ENCODE data around the gene COL26A1.
A peak's percentile ranks its signal among the peaks of the same experiment; 100 is the strongest.

Gene COL26A1

DNA sequence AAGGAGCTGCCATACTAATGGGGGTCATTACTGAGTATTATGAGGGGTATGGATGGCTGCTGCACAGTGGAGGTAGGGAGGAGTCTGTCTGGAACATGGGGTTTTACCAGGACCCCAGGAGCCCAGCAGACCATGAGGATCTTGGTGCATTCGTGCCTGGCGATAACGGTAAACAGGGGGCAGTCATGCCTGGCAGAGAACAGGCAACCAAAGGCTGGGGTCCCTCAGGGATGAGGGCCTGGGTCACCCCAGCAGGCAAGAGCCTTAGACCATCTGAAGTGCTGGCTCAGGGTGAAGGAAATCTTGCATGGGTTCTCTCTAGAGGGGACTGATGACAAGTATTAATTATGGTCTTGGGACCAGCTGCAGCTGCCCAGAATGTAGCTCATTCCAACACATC is 220.3 kb downstream of the COL26A1 start:
- DNase-seq: no peak

DNA sequence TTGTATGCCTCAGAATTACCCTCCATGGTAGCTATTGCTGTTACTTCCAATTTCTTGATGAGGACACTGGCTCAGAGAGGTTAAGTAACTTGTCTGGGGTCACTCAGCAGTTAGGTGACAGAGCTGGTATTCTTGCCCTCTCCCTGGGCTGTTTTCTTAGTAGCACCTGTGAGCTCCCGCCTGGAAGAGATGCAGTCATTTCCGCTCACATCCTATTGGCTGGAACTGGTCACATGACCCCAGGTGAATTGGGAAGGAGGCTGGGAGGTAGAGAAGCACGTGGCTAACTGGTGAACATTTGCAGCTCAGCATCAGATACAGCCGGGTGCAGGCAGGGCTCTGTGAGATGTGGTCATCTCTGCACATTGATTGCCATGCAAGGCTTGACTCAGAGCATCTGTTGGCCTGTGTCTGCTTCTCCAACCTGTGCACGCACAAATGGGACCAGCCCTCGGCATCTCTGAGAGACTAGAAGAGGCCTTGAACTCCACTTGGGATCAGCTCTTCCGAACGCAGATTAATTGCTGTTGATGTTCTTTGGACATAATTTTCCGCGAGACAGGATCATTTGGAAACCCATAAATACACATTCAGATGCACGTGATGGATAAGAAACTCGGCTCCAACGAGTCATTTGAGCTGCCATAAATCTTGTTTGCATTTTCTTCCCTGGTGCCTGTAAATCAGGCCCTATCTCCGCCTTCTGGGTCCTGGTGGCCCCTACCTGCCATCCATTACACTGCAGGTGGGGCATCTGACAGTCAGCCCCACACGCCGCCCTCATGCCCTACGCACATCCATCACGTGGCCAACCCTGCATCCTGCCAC is 223.6 kb downstream of the COL26A1 start:
- no peak for DNase-seq

DNA sequence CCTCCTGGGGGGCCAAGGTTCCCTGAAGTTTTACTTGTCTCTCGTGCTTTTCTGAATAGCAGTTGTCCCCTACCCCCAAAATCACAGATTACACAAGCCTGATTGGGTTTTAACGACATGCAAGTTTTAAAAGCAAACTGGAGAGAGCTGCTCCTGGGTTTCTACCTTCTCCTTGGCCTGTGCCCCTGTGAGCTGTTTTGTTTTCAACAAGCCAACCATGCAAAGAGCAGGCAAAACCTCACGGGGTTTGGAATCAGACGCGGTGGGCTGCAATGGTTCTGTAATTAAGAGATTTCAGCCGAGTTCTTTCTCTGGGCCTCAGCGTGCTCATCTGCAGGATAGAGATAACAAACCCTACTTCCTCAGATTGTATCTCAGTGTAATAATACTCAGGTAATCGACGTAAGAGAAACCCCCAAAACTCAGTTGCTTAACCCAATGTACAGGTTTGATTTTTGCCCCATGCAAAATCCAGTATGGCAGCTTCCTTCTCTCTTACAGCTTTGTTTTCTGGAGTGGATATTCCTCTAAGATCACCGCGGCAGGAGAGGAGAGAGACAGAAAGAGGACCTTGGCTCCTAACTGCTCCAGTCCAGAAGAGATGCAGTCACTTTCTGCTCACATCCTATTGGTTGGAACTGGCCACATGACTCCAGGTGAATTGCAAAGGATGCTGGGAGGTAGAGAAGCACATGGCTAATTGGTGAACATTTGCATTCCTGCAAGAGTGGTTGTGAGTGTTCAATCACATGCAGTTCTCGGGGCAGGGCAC is 224.4 kb downstream of the COL26A1 start:
- DNase-seq: no peak

DNA sequence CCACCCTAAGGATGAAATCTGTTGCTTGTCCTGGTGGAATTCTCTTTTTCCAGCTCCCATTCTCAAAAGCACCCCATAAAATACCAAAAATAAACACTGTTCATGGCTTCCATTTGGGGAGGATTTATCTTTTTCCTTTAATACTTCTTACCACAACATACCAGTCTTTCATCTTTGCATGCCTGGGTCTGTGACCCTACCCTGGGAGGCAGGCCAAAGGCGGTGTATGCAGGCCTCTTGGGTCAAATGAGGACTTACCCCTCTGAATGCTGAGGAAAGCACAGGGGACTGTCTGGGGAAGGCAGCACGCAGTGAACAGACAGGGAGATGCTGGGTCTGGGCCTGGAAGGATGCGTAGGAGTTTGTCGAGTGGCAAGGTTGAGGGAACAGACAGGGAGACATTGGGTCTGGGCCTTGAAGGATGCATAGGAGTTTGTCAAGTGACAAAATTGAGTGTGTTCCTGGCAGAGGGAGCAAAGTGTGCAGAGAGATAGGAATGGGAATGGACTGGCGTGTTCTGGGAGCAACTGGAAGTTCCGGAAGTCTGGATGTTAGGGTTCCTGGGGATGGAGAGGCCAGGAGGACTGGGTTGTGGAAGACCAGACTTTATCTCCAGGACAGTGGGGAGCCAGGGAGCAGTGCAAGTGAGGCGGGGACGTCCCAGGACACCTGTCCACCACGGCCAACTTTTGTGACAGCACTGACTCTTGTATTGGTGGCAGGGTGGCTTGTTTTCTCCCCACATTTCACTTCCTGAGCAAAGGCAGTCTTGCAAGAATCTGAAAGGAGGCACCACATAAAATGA is 225.7 kb downstream of the COL26A1 start:
- no peak for DNase-seq

DNA sequence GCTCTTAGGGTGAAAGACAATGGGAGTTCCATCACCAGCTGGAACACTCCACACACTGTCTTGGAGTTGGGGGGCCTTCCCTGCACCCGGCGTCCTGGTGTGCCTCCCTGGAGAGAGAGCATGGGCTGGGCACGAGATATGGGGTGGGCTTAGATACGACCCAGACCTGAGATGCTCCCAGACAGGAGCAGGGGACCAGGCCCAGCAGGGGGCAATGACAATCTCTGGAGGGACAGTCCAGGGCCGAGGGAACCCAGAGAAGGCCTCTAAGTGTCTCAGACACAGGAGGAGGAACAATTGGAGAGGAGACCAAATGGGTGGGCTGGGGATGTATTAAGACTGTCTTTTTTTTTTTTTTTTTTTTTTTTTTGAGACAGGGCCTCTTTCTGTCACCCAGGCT is 226.4 kb downstream of the COL26A1 start:
- DNase-seq: no peak

DNA sequence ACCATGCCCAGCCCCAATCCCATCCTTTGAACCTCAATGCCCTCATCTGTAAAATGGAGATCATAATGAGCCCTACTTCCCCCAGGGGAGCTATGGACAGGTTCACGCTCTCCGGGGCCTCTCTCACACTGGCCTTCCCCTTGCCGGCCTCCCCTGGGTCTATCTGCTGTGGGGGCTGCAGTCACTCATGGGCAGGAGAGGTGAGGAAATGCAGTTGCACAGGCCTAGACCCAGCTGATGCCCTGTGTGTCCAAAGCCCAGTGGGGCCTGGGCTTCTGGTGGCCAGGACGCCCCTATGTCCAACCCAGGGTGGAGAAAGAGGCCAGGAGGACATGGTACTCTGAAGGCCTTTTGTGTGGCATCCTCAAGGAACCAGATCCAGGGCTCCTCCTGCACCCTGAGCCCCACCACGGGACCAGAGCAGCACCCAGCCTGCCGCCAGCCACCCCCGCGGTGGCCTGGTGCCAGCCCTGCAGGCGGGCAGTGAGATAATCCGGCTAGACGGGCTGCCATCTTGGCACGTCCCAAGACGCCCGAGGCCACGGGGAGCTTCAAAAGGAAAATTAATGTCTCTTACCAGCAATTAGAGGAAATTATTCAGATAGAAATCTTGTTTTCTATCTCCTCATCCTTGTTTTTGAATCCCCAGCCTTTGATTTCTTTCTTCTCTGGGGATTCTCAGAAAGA is 227.4 kb downstream of the COL26A1 start:
- DNase-seq: no peak

DNA sequence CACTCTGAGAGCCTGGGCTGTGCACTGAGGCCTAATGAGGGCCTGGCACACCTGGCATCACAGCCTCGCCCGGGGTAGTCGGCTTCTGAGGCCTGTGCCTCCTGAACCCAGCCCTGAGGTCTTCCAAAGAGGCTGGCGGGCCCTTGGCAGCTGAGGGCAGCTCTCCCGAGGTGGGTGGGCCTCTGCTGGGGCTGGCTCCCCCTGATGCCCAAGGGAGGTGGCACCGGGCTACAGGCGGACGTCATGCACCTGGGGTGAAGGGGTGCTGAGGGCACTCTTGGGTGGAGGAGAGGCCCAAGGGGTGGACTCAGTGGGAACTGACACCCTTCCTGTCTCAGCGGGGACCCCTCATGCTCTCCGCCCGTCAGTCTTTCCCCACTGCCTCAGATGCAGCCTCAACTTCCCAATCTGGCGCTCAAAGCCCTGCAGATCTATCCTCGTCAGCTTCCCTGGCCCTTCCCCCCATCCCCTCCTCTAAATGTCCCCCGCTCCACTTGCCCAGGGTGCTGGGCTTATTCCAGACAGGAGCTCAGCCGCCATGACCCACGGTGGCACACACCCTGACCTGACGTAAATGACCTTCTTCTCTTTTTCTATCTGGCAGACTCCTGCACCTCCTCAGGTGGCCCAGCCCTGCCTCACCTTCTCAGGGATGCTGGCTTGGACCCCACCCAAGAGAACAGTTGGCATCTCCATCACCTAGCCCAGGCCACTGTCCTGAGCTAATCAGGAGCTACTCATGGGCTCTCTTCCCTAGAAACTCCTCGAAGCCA is 228.2 kb downstream of the COL26A1 start:
- no peak for DNase-seq

DNA sequence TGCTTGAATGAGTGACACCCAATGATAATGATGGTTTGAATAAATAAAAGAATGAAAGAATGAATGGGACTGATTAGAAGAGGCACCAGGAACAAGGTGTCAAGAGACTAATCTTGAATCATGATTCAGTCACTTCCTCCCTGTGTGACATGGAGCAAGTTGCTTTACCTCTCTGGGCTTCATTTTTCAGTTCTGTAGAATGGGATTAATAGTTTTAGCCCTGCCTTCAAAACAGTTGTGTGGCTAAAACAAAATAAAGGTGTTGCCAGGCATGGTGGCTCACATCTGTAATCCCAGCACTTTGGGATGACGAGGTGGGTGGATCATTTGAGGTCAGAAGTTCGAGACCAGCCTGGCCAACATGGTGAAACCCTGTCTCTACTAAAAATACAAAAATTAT is 228.8 kb downstream of the COL26A1 start:
- no peak for DNase-seq

DNA sequence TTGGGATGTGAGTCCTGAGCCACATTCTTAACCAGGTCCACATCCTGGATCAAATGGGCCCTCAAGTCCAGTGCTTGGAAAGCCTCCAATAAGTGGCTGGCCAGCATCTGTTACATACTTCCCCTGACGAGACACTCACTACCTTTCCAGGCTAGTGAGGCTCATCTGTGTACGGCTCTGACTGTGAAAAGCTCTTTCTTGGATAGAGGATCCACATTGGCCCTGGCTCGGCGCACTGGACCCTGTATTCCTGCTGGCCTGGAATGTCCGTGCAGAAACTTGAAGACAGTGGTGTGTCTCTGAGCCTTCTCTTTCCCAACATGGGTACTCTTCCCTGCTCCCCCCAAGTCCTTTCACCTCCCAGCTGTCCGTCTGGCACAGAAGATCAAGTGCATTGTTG is 230.9 kb downstream of the COL26A1 start:
- no peak for DNase-seq

DNA sequence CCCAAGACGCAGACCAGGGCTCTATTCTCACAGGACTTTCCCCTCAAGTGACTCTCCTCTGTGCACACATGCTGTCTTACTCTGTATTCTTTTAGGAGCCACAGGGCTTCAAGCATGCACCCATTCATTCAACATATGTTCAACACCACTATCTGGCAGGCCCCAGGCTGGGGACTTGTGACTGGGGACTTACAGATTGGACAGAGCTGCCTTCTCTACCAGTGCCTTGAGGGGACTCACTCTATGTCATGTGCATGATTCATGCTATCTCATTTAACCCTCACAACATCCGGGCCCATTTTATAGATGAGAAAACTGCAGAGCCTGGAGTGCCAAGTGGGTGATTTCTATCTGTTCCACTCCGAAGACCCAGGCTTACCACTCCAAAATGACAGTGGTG is 232.1 kb downstream of the COL26A1 start:
- no peak for DNase-seq

DNA sequence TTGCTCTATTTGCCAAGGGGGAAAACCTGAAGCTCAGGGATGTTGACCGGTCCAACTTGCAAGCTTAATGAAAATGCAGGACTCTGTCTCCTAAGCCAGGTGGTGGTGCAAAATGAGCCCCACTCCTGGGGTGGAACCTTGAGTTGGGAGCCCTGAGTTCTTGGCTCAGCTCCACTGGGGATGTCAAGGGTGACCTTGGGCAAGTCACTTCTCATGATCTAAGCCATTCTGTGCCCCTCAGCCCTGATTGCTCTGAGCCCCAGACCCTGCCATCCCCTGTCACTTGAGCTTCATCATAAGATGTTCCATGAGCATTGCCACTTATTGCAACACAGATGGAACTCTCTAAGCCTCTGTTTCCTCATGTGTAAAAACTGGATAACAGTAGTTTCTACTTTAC is 232.6 kb downstream of the COL26A1 start:
- DNase-seq: no peak

DNA sequence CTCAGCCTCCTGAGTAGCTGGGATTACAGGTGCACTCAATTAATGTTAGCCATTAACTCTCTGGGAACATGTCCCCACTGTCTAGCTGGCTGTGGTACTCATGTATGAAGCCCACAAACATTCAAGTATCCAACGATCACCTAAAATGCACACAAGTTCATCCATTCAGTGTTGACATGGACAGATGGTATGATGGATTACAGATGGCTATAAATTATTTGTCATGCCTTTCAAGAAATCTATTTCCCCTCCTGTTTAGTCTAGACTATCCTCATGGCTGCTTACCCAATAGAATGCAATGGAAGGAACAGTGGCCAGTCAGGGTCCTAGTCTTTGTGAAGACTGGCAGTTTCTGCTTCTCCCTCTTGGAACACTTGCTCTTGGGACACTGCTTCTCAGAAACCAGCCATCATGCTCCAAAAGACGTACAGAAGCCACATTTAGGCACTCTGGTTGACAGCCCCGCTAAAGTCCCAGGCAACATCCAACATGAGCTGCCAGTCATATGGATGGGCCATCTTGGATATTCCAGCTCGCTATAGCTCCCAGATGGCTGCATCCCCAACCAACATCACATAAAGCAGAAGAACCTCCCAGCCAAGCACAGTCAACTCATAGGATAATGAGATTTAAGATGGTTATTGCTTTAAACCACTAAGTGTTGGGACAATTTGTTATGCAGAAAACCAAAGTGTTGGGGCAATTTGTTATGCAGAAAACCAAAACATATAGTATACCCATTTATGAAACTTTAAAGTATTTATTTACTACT is 233.3 kb downstream of the COL26A1 start:
- no peak for DNase-seq

DNA sequence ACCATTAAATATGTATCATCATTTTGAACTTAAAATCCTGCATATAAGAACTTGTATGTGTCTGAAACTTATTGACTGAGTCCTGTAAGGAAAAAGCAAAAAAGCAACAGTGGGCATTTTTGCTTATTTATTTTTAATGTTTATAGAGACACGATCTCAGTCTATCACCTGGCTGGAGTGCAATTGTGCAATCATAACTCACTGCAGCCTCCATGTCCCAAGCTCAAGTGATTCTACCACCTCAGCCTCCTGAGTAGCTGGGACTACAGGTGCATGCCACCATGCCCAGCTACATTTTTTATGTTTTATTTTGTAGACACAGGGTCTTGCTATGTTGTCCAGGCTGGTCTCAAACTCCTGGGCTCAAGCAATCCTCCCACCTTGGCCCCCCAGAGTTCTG is 234.2 kb downstream of the COL26A1 start:
- no peak for DNase-seq

DNA sequence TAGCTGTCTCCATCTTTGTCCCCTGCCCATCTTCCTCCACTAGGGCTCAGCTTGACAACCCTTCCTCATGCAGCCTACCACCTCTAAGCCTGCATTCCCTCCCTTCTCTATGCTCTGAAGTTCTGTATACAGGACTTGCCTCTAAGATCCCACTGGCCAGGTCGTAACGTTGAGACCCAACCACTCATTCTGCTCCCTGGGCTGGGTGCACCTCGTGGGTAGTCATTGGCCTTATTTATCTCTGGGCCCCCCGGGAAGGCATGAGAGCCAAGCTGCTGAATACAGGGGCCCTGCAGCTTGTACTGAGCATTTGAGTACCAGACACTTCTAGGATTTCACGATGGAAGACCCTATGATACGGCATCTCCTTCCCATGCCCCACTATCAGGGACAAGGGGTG is 235.3 kb downstream of the COL26A1 start:
- no peak for DNase-seq

DNA sequence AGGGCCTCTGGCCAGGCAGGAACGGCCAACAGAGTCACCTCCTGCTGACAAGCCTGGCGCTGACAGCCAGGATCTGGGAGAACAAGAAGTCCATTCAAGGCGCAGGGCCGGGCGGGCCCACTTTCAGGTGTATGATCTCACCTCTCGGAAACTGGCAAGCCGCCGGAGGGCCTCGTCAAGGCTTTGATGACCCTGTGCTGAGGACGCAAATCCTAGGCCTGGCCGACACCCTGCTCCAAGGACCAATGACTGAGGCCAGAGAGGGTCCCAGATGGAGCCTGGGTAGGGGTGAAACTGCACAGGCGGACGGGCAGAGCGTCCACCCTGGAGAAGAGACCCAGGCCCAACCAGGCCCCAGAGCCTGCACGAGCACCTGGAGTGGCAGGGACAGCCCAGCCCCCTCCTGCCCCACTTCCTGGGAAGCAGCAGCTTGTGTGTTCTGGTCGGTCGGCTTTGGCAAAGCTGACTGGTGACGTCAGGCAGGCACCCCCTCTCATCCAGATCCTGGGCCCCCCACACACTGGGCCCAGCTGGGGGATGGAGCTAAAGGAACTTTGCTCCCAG is 235.8 kb downstream of the COL26A1 start:
- no peak for DNase-seq

DNA sequence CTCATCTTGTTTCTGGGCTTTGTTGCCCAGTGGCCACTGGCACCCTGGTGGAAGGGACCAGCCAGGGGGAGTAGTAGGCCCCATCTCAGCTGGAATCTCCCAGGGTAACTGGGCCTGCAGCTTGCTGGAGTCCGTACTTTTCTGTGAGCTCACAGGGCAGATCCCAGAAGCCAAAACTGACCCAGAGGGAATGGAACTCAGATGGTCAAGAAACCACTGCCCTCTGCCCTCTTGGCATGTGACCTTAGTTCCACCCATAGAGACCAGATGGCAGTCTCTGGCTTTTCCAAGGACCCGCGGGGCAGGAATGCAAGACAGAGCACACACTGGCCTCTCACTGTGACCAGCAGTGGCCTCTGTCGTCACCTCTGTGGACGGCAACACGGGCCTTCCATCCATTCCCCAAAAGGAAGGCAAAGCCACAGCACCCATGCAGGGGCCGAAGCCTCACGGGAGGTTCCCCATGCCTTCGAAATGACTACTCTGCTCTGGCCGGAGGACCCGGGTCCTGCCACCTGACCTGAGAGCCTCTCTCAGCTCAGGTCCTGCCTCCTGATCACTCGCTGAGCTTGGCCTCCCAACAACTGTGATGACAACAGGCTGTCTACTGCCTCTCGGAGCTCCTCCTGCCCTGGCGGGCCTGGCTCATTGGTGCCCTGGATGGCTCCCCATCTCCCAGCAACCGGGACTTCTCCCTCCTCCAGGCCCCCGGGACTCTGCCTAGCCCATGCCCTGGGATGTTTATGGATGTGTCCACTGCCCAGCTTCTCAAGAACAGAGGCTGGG is 236.5 kb downstream of the COL26A1 start:
- DNase-seq: no peak

DNA sequence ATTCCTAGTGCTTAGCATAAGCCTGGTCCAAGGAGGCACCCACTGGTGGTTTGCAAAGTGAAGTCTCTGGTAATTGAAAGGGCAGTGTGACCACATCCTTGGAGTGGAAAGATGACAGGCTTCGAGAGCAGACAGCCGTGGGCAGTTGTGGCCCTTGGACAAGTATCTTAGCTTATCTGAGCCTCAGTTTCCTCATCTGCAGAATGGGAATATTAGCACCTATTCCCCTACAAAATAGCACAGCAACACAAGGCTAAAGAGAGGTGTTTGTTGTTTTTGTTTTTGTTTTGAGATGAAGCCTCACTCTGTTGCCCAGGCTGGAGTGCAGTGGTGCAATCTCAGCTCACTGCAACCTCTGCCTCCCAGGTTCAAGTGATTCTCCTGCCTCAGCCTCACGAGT is 237.1 kb downstream of the COL26A1 start:
- DNase-seq: no peak

DNA sequence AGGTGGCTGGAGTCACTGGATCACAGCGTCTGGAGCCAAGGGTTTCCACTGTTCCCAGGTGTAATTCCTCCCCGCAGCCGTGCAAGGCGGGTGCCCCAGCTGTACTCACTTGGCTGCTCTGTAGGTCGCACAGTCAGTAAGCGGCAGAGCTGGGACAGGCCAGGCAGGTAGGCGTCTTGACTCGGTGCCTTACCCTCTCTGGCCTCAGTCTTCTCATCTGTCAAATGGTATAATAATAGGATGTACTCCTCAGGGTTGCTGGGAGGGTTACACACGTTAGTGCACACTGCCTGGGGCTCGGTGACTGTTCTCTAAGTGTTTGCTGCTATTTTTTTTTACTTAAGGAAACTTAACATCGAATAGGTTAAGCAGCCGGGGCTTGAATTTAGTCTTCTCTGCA is 239.4 kb downstream of the COL26A1 start:
- no peak for DNase-seq

DNA sequence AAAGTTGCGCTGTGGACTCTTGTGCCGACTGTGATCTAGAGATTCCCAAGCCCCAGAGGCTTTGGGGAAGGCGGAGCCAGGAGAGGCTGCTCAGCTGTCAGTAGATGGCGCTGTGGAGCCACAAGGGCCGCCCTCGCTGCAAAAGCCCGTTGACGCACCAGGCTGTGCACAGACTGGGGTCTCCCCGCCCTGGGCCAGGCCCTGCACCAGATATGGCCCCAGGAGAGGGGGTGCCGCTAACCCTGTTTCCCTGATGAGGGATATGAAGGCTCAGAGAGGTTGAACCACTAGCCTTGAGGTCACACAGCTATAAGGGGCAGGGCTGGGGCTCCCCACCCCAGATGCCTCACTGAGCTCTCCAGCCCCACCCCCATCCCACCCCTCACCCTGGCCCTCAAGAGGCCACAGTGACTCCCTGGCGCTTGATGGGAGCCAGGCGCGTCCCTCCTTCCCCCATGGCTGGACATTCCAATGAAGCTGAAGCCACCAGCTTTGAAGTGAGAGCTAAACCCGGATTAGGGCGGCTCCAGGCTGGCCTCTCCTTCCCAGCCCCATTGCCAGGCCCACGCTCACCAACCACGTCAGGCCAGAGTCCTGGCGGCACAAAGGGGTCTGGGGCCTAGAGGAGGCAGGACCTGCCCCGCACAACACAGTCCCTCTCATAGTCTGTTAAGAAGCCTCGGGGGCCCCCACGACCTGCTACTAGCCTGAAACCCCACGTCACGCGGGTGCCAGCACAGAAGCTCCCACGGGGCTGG is 240.0 kb downstream of the COL26A1 start:
- DNase-seq: peak; percentile 93

Measured in NCI-H82 (cell line).